Esophagus muscularis mucosa (tissue), 4 donors: Measurements from ENCODE around the gene ALDOA. TPM values are rescaled to one million over a fixed set of nuclear protein-coding genes. Genes with fewer than 3 reads are reported as not detected.

ENCODE experiments used
- DNase-seq: peaks from one replicate; pipeline ENCODE4 v3.0.0-alpha.2; 2017; ENCODE audit errors: extremely low spot score
- H3K27ac ChIP-seq, 4 donors: fragments of 200-600 bp; sonication (generic); replicated peaks in 1 of 4; 1 replicate in 3 of 4; 2 replicates in 1 of 4; pipeline ENCODE4 v1.5.1; 2016 to 2019; ENCODE audit warnings: mild to moderate bottlenecking in 1 of 4
- H3K27me3 ChIP-seq, 4 donors: fragments of 200-600 bp; sonication (generic); one replicate each; pipeline versions ENCODE4 v1.5.1 to v1.6.0; 2016 to 2019
- H3K36me3 ChIP-seq, 4 donors: fragments of 200-600 bp; sonication (generic); one replicate each; pipeline ENCODE4 v1.5.1; 2016 to 2019
- H3K4me1 ChIP-seq, 4 donors: fragments of 200-600 bp; sonication (generic); one replicate each; pipeline ENCODE4 v1.5.1; 2016 to 2019
- H3K4me3 ChIP-seq, 4 donors: fragments of 200-600 bp; sonication (generic); 1 replicate in 2 of 4; 2 replicates in 2 of 4; pipeline ENCODE4 v1.5.1; 2016 to 2019; ENCODE audit warnings: mild to moderate bottlenecking in 4 of 4, moderate library complexity in 1 of 4
- H3K9me3 ChIP-seq, 4 donors: fragments of 200-600 bp; sonication (generic); 1 replicate in 3 of 4; 2 replicates in 1 of 4; pipeline ENCODE4 v1.5.1; 2016 to 2019
- CTCF ChIP-seq, 3 experiments: fragments of 200-600 bp in 2 of 3; fragments of 450-650 bp in 1 of 3; sonication (generic) in 2 of 3; IDR thresholded peaks; one replicate each; pipeline ENCODE4 v1.5.1; 2017 to 2019; ENCODE audit warnings: antibody characterized with exemption in 3 of 3, mild to moderate bottlenecking in 2 of 3, moderate library complexity in 1 of 3
- EP300 ChIP-seq: sonication (generic); formaldehyde crosslinking; IDR thresholded peaks from one replicate; pipeline ENCODE4 v1.6.1; 2017; ENCODE audit warnings: antibody characterized with exemption
- POLR2A ChIP-seq: fragments of 450-650 bp; IDR thresholded peaks from one replicate; pipeline ENCODE4 v1.6.1; 2017; ENCODE audit warnings: antibody characterized with exemption, moderate library complexity, mild to moderate bottlenecking, low read depth
- POLR2AphosphoS5 ChIP-seq, 2 donors: sonication (generic); formaldehyde crosslinking; IDR thresholded peaks; one replicate each; pipeline ENCODE4 v1.6.1; 2017; ENCODE audit warnings: antibody characterized with exemption in 2 of 2
- WGBS: methylation state at CpG from one replicate; pipeline ENCODE4 v1.1.5; 2018; 5-methylcytosine and 5-hydroxymethylcytosine counted together
- intact Hi-C: fragments of 100-400 bp; cut with DNase I; formaldehyde crosslinking; loops from one replicate; pipeline ENCODE4 v1.15.1; 2023
- total RNA-seq, 4 donors: library from RNA; depleted of rRNA; stranded (reverse); fragments of >200 nt; gene quantifications; one replicate each; pipeline versions ENCODE4 v1.1.0 to v1.2.1, GENCODE V29; 2016

ALDOA gene
- total RNA-seq, 4 donors from 2014 or later = 1,300 to 1,765 (median 1,454) TPM

GRCh38 chr16:30088832-30089624 lies 23.5 kb downstream of the ALDOA start:
- no peak for DNase-seq
- Histone ChIP-seq H3K4me3 (no peak overlapping the region), H3K4me1 (peaks cover 27 to 49% (median 40%) of the 10 kb centered on the region in 4 donors), H3K27ac (no peak overlapping the region), H3K9me3 (no peaks in the 10 kb centered on the region), H3K27me3 (no peaks in the 10 kb centered on the region), H3K36me3 (peaks cover 7 to 31% (median 27%) of the 10 kb centered on the region in 4 donors)
- intact Hi-C loops = no loop called here
- 80% methylated on average over 16 of the region's 22 CpGs for WGBS
- TF ChIP-seq POLR2AphosphoS5 (IDR thresholded peaks at IDR 0.05) (no peak), POLR2A (no peak), EP300 (no peak), CTCF (IDR thresholded peaks at IDR 0.05) (no peak)

GRCh38 chr16:30090610-30091331 lies 25.2 kb downstream of the ALDOA start:
- Histone ChIP-seq H3K4me1 (peaks cover 36 to 57% (median 53%) of the 10 kb centered on the region in 4 donors), H3K27ac (peak overlapping the region; percentile 80 to 97 (median 94)), H3K36me3 (peaks cover 0 to 22% (median 20%) of the 10 kb centered on the region in 4 donors), H3K4me3 (peak overlapping the region; percentile 56 to 62 (median 60)), H3K9me3 (no peaks in the 10 kb centered on the region), H3K27me3 (no peaks in the 10 kb centered on the region)
- TF ChIP-seq POLR2AphosphoS5 (IDR thresholded peaks at IDR 0.05) (no peak), EP300 (no peak), POLR2A (no peak), CTCF (IDR thresholded peaks at IDR 0.05) (no peak)
- DNase-seq = no peak
- intact Hi-C loops = loop anchor here (10.0 kb wide), 1 partner anchor 314 kb away; the partner anchor contains the start of gene ZNF771
- 50% methylated on average over 13 of the region's 26 CpGs for WGBS

- Histone ChIP-seq H3K27me3 (no peaks in the 10 kb centered on the region), H3K36me3 (peaks cover 0 to 22% (median 19%) of the 10 kb centered on the region in 4 donors), H3K27ac (peak within 1 kb of the TSS; percentile 80 to 97 (median 94)), H3K9me3 (peaks cover 0 to under 1% (median under 1%) of the 10 kb centered on the region in 4 donors), H3K4me1 (peaks cover 40 to 61% (median 56%) of the 10 kb centered on the region in 4 donors), H3K4me3 (peak within 1 kb of the TSS; percentile 56 to 62 (median 60))
- intact Hi-C loops = loop anchor here (10.0 kb wide), 1 partner anchor 313 kb away; the partner anchor contains the start of gene ZNF771
- peak; percentile 98 for DNase-seq
- WGBS = 0% methylated on average over 27 of the region's 76 CpGs
- peak; percentile 81 to 96 (median 84) for TF ChIP-seq CTCF (IDR thresholded peaks at IDR 0.05)
- TF ChIP-seq POLR2A = no peak
- no peak for TF ChIP-seq EP300
- TF ChIP-seq POLR2AphosphoS5 (IDR thresholded peaks at IDR 0.05) = peak; percentile 68 to 82
These were observed 26.2 kb downstream of the ALDOA start, which contains the start of gene TBX6 for GRCh38 chr16:30091474-30092372. Gene TBX6, minus strand, starts transcription at chr16:30091924. Its CDS starts 731 bp downstream, at chr16:30091193.

GRCh38 chr16:30092373-30093010 lies 26.9 kb downstream of the ALDOA start:
- TF ChIP-seq POLR2AphosphoS5 (IDR thresholded peaks at IDR 0.05) = peak; percentile 61 to 78
- no peak for TF ChIP-seq POLR2A
- TF ChIP-seq CTCF (IDR thresholded peaks at IDR 0.05) = peak; percentile 51 to 70 (median 66)
- peak; percentile 97 for DNase-seq
- Histone ChIP-seq H3K36me3 (peaks cover 0 to 22% (median 19%) of the 10 kb centered on the region in 4 donors), H3K27ac (peak overlapping the region; percentile 80 to 97 (median 94)), H3K9me3 (peaks cover 0 to 8% (median 6%) of the 10 kb centered on the region in 4 donors), H3K4me3 (peak overlapping the region; percentile 56 to 62 (median 60)), H3K27me3 (no peaks in the 10 kb centered on the region), H3K4me1 (peaks cover 40 to 63% (median 57%) of the 10 kb centered on the region in 4 donors)
- 3% methylated on average over 21 of the region's 22 CpGs for WGBS
- intact Hi-C loops = loop anchor here (10.0 kb wide), 1 partner anchor 312 kb away; the partner anchor contains the start of gene ZNF771
